GM13977 (cell line): ENCODE measurements around the gene NOS1AP.

Experiments used
- DNase-seq: peaks from one replicate; pipeline ENCODE4 v3.0.0; 2012; ENCODE audit warnings: low spot score
- CTCF ChIP-seq: IDR thresholded peaks from 2 replicates; pipeline ENCODE4 v1.5.1; 2012; ENCODE audit warnings: mild to moderate bottlenecking, control low read depth; ENCODE audit not compliant: insufficient read depth; ENCODE audit errors: extremely low read depth, missing control alignments
- in situ Hi-C: fragments of 300-500 bp; cut with MboI; formaldehyde crosslinking; loops from one replicate; pipeline ENCODE4 v1.12.0; 2022; ENCODE audit warnings: low sequenced_read_pairs, low pct_unique_long_range_greater_than_20kb, mixed read lengths, inconsistent platforms; ENCODE audit not compliant: unreplicated experiment

Gene NOS1AP

GRCh38 chr1:162206749-162207635, 137.5 kb downstream of the NOS1AP start:
- no peak for DNase-seq
- in situ Hi-C loops, result no loop called here
- TF ChIP-seq CTCF, result no peak

- no peak for DNase-seq
- in situ Hi-C loops, result no loop called here
- TF ChIP-seq CTCF, result no peak
These were observed 138.4 kb downstream of the NOS1AP start for GRCh38 chr1:162207862-162208261.

GRCh38 chr1:162210196-162210595, 140.7 kb downstream of the NOS1AP start:
- DNase-seq, result no peak
- no peak for TF ChIP-seq CTCF
- in situ Hi-C loops, result no loop called here

- no peak for TF ChIP-seq CTCF
- in situ Hi-C loops, result no loop called here
- no peak for DNase-seq
These were observed 143.2 kb downstream of the NOS1AP start for GRCh38 chr1:162212713-162213112.

- no peak for DNase-seq
- TF ChIP-seq CTCF, result no peak
- in situ Hi-C loops, result no loop called here
These were observed 143.9 kb downstream of the NOS1AP start for GRCh38 chr1:162213281-162213912.

- no peak for DNase-seq
- in situ Hi-C loops, result no loop called here
- TF ChIP-seq CTCF, result no peak
These were observed 144.7 kb downstream of the NOS1AP start for GRCh38 chr1:162214202-162214601.
